Right renal cortex interstitium (tissue), 3 donors: ENCODE measurements around the gene PSMB11. TPM values are rescaled to one million over a fixed set of nuclear protein-coding genes. Genes with fewer than 3 reads are reported as not detected.

ENCODE experiments used
- DNase-seq, 3 donors: peaks; one replicate each; pipeline ENCODE4 v3.0.0-alpha.2; 2013; ENCODE audit warnings: low read depth in 3 of 3, low spot score in 2 of 3
- polyA plus RNA-seq, 3 donors: library from polyadenylated mRNA; unstranded; fragments of 120-200 nt; gene quantifications; one replicate each; pipeline ENCODE4 v1.2.1, GENCODE V29; 2013; ENCODE audit not compliant: insufficient read length in 3 of 3

The PSMB11 gene
- polyA plus RNA-seq, 3 donors: not detected

DNA sequence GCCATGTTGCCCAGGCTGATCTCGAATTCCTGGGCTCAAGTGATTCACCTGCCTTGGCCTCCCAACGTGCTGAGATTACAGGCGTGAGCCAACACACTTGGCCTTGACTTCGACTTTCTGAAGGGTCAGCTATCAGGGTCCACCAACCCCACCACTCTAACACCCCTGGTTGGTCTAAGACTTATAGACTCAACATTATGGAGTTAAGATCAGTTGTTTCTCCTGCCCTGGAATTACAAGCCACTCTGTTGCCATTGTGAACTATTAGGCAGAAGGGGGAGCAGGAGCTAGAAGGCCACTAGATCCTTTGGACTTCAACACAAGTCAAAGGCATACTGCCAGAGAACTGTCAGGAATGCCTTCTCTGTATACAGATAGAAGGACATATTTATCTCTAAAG lies 1.9 kb upstream of the PSMB11 start:
- DNase-seq: no peak

DNA sequence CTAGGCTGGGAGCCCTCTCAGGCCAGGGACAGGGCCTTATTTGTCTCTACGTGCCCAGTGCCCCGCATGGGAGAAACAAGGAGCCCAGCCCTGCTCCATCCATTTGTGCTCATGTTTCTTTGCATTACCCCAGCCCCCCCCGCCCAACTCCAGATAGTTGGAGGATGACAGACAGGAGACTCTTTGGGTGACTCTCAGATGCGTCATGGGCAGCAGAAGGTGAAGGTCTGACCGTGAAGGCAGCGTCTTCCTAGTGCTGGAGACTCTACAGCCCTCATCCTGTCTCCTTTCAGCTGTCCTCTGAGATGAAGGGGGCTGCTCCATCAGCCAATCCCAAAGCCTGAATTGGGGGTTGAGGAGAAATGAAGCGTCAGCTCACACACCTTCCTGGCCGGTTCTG lies 283 bp upstream of the PSMB11 start:
- no peak for DNase-seq

- no peak for DNase-seq
These were observed 1.1 kb downstream of the PSMB11 start for GRCh38 chr14:23043145-23043544.

- DNase-seq: no peak
These were observed 1.7 kb downstream of the PSMB11 start for GRCh38 chr14:23043754-23044153.

DNA sequence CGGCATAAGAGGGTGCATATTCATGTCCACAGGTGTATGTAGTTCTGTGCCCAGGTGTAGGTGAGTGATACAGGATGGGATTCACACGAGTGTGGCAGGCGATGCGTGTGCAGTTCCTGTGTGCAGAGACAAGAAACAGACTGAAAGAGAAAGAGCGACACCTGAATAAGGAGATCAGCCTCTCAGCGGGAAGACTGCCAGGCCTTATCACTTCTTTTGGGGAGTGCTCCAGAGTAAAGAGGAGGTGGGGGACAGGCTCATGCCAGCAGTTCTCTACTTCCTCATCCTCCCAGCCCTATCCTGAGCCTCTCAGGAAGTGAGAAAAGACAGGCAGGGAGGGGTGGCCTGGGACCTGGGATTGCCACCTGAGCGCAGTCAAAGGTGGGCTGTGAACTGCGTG lies 2.8 kb downstream of the PSMB11 start:
- no peak for DNase-seq

- no peak for DNase-seq
These were observed 3.7 kb downstream of the PSMB11 start for GRCh38 chr14:23045419-23046357.

DNA sequence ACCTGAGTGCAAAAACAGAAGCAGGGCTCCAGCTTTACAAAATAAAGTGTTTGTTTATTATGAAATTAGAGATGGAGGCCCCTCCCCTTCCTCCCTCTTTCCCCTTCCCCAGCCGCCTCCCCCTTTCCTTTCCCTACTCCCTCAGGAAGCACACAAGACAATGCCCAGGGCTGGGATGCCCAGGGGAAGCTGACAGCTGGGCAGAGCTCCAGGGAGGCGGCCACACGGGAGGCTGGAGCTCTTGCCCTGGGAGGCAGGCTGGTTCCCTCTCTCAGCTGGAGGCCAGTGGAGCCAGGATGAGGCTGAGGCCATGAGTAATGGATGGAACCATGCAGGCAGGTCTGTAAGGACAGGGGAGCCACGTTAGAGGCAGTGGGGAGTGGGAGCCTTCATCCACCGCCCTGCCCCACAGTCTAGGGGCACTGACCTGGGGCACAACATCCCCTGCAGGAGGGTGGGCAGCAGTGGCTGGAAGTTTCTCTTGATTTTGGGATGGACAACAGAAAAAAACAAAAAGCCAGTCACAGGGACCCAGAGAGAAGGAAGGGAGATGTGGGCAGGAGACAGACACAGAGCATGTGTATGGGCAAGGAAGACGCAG lies 5.1 kb downstream of the PSMB11 start:
- DNase-seq: no peak

- no peak for DNase-seq
These were observed 6.0 kb downstream of the PSMB11 start for GRCh38 chr14:23047751-23048693.

DNA sequence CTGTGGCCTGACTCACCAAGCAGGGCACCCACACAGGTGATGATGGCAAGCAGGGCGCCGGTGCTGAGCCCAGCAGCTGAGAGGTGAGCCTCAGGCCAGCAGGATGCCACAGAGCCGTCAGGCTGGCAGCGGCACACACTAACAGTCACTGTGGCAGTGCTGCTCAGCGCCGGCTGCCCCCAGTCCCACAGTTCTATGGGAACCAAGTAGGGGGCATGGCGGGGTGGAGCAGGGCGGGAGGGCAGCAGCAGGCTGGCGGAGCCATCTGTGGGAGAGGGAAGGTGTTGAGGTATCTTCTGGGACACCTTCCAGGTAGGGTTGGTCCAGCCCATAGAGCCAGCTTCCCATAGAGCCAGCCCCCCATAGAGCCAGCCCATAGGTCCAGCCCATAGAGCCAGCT lies 7.0 kb downstream of the PSMB11 start:
- no peak for DNase-seq

- no peak for DNase-seq
These were observed 9.4 kb downstream of the PSMB11 start for GRCh38 chr14:23051141-23052057.

GRCh38 chr14:23052182-23052623 lies 10.2 kb downstream of the PSMB11 start:
- DNase-seq: no peak

GRCh38 chr14:23052671-23053070 lies 10.7 kb downstream of the PSMB11 start:
- DNase-seq: no peak

DNA sequence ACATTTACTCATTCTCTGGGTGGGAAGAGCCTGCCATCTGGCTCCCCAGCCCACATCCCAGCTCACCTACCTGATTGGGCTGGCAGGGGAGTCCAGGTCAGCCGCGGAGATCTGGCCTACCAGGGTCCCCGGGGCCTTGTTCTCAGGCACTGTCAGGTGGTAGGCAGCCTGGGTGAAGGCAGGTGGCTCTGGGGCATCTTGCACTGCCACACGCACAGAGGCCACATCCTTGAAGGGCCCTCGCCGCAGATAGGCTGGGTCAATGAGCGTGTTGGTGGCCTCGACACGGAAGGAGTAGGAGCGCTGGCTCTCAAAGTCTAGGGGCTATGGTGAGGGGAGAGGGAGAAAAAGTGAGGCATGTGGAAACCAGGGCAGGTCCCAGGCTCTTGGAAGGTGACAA lies 11.4 kb downstream of the PSMB11 start:
- no peak for DNase-seq

DNA sequence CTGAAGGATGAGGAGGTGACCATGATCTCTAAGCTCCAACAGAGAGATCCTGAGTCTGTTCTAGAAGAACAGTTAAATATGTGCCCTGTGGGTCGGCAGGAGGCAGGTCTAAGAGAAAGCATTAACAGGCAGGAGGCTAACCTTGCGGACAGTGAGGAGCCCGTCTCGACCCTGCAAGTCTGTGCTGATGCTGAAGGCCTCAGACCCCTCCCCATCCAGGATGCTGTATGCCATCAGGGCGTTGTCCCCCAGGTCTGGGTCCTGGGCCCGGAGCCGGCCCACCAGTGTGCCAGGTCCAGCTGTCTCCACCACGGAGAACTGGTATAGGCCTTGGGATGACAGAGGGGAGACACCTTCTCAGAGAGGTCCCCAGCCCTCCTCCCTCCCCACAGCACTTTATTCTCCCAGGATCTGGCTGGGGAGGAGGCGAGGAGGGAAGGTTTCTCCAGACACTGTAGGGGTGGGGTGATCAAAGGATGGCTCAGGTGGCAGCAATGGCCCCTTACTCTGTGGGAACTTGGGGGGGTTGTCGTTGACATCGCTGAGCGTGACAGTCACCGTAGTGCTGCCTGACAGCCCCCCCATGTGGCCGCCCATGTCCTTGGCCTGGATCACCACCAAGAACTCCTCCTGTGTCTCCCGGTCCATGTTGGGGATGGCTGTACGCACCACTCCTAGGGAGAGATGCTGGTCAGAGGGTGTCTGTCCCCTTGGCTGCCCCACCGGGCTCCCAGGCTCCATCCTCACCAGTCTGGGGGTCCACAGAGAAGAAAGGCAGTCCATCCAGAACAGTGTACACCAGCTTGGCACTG lies 12.2 kb downstream of the PSMB11 start:
- no peak for DNase-seq

- DNase-seq: no peak
These were observed 13.1 kb downstream of the PSMB11 start for GRCh38 chr14:23055147-23055550.

DNA sequence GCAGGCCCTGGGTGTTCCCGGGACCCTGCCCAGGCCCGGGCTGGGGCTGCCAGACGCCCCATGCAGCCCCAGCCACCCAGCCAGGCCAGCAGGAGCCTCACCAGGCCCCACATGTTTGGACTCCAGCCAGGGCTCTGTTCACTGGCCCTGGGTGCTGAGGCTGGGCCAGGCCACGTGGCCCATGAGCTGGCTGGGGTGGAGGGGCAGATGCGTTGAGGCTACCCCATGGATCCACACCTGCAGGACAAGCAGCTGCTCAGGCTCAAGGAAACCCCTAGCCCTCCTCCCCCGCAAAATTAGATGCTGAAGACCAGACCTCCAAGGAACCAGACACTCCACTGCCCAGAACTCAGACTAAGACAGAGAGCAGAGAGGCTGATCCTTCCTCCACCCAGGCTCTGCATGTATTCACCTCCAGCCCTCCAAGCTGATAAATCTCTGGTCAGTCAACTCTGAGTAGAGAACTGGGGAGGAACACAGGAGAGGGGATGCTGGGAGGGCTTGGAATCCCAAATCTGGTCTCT lies 13.7 kb downstream of the PSMB11 start:
- no peak for DNase-seq

DNA sequence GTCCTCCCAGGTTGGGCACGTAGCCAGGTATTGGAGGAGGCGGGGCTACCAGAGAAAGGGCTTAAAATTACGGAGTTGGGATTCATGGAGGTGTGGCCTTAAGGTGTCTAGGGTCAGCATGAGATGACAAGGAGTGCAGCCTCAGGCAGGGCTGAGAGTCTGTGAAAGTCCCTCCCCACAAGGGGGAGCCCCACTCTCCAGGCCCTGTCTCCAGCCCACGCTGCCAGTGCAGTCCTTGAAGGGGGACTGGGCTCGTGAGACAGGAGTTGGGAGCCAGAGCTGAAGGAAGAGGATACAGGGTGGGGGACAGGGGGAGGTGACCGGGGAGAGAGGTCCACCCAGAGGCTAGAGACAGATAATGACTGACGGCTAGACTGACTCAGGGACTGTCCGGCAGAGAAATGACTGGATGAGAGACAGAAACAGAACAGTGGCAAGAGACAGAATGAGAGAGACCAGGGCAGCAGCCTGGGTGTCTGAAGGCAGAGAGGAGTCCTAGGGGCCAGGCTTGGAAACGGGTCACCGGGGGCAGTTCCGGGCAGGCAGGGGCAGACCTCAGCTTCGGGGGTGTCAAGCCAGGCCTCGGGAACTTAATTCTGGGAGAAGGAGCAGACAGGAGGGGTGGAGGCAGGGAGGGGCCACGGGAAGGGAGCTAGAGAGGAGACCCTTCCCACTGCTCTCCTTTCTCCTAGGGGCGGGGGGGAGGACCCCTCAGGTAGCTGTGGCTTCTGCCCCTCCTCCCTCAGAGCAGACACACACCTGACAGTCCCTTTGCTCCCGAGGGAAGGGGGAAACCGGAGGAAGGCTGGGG lies 14.3 kb downstream of the PSMB11 start:
- DNase-seq: no peak
